Retinal pigment epithelial cell (primary cell): Measurements from ENCODE around the gene C18orf54.
"Not testable (repeated sequence)": the region's sequence is repeated elsewhere in the genome, so short reads cannot be mapped to it uniquely, and the experiment has no call there.

Experiments used
- DNase-seq: peaks from one replicate; pipeline ENCODE4 v3.0.0-alpha.2; 2010; ENCODE audit warnings: low read depth
- H3K4me3 ChIP-seq: 2 replicates; pipeline ENCODE4 v1.5.1; 2011; ENCODE audit warnings: mild to moderate bottlenecking, low read length, control low read depth, moderate library complexity
- TF ChIP-seq, protein P1 (sequence below): conservative IDR thresholded peaks from 2 replicates; pipeline ENCODE4 v1.5.1; 2011; ENCODE audit warnings: low read depth, low read length, control low read depth, inconsistent platforms

Gene C18orf54

DNA sequence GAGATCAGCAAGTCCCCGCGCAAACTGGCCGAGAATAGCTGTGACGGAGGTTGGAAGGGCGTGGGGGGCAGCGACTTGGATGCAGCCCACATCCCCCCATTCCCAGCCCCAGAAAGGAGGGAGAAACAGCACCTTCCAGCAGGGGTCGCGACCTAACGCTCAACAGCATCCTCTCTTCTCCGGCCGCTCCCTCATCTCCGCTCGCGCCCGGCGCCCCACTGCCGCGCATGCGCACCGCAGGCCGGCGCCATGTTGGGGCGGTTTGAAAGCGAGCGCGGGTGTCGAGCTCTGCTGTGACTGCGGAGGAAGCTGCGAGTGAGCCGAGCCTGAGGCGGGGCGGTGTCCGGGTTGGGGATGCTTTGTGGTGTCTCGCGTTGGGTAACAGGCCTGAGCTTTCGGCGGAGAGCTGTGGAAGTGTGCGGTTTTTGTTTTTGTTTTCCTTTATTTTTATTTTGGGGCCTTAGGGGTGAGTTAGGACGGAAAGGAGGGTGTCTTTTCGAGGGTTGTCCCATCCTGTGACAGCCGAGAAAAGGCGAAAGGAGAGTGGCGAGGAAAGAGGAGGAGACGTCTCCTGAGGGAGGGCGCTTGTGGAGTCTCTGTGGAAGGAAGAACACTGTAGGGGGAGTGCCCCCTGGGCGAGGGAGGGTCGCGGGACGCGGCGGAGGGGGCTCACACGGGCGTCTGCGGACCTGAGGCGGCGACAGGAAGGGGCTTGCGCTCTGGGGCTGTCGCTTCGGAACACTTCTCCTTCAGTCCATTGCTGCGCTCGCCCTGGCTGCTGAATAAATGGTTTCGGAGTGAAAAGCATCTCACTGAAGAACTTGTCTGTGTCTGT, at the start of gene C18orf54, which contains the start of gene STARD6:
Gene C18orf54 (plus strand): TSS at position 247 of the 835 bp plus-strand sequence. CDS start 2,667 bp downstream, outside the sequence.
Gene STARD6 (minus strand): TSS at position 199 of the 835 bp plus-strand sequence. CDS start 3,285 bp downstream, outside the sequence.
- peak; percentile 34 for DNase-seq
- peak within 1 kb of the TSS; percentile 88 for H3K4me3 ChIP-seq
- TF ChIP-seq, protein P1, sequence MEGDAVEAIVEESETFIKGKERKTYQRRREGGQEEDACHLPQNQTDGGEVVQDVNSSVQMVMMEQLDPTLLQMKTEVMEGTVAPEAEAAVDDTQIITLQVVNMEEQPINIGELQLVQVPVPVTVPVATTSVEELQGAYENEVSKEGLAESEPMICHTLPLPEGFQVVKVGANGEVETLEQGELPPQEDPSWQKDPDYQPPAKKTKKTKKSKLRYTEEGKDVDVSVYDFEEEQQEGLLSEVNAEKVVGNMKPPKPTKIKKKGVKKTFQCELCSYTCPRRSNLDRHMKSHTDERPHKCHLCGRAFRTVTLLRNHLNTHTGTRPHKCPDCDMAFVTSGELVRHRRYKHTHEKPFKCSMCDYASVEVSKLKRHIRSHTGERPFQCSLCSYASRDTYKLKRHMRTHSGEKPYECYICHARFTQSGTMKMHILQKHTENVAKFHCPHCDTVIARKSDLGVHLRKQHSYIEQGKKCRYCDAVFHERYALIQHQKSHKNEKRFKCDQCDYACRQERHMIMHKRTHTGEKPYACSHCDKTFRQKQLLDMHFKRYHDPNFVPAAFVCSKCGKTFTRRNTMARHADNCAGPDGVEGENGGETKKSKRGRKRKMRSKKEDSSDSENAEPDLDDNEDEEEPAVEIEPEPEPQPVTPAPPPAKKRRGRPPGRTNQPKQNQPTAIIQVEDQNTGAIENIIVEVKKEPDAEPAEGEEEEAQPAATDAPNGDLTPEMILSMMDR: peak; percentile 42

DNA sequence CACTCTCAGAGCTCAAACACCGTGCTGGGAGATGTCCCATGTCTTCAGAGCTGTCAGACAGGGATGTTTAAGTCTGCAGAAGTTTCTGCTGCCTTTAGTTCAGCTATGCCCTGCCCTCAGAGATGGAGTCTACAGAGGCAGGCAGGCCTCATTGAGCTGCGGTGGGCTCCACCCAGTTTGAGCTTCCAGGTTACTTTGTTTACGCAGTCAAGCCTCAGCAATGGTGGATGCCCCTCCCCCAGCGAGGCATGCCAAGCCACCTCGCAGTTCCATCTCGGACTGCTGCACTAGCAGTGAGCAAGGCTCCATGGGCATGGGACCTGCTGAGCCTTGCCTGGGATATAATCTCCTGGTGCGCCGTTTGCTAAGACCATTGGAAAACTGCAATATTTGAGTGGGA, 48.1 kb upstream of the C18orf54 start:
- not testable (repeated sequence) for DNase-seq, H3K4me3 ChIP-seq

DNA sequence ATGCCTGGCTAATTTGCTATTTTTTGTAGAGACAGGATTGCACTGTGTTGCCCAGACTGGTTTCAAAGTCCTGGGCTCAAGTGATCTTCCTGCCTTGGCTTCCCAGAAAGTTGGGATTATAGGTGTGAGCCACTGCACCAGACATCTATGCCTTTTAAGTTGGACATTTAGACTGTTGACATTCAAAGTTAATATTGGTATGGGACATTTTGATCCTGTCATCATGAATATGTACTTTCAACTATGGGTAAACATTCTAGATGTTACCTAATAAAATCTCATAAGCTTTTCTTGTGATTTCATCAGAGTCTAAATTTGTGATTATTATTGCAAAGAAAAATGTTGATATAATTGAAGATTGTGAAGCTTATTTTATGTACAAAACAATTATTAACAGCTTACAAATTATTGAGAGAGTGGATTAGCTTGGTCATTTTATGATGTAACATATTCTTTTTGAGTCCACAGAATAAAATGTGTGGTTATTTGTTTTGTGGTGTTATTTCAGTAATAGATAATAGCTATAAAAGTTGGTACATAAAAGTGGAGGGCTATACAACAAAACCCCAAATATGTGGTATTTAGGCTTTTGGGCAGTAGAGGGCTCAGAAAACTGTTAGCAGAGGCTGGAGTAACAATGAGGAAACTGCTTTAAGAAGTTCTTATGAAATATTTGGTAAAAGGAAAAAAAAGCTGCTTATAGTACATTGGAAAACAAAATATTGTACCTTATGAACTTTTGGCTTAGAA, 41.5 kb upstream of the C18orf54 start:
- TF ChIP-seq, protein P1: no peak
- DNase-seq: no peak
- no peak overlapping the region for H3K4me3 ChIP-seq

DNA sequence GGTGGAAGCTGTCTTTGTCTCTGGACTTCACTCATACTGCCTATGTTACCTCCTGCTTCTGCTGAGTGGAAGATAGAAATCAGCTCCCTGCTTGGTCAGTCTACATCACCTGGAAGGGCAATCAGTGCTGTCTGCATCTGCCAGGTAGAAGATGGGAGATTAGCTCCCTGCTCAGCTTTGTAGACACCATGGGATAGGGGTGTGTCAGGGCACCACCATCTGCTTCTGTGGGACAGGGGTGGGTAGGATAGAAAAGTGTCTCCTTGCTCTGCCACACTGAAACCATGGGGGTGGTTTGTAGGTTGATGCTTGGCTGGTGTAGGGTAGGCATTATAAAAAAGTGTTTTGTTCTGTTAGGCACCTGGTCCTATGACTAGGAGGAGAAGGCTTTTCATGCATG, 34.1 kb upstream of the C18orf54 start:
- TF ChIP-seq, protein P1: no peak
- DNase-seq: no peak
- H3K4me3 ChIP-seq: no peak overlapping the region

DNA sequence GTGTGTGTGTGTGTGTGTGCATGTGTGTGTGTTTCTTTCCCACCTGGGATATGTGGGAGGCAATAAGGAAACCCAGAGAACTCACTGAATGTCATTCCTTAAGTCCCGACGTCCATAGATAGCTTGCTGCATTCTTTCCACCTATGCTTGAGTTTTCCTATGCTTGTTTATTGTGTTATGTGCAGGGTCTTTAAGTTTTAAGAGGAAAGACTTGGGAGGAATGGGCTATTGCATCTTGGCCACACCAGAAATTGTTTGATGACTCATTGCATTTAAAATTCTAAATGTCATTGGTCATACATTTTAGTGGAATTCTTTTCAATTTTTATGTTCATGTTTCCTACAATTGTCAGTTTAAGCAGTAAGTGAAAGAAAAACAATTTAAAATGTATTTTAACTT, 33.7 kb upstream of the C18orf54 start:
- no peak overlapping the region for H3K4me3 ChIP-seq
- no peak for DNase-seq
- TF ChIP-seq, protein P1: no peak

DNA sequence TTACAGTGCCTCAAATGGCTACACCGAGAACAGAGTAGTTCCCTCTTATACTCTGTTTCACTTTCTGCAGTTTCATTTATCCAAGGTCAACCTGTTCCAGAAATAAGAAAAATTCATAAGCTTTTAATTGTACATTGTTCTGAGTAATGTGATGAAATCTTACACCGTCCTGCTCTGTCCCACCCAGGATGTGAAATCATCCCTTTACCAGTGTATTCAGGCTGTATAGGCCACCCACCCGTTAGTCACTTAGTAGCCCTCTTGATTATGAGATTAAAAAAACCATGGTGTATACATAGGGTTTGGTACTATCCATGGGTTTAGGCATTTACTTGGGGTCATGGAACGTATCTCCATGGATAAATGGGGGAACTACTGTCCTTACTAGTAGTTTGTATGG, 29.9 kb upstream of the C18orf54 start:
- TF ChIP-seq, protein P1: no peak
- no peak for DNase-seq
- no peak overlapping the region for H3K4me3 ChIP-seq

DNA sequence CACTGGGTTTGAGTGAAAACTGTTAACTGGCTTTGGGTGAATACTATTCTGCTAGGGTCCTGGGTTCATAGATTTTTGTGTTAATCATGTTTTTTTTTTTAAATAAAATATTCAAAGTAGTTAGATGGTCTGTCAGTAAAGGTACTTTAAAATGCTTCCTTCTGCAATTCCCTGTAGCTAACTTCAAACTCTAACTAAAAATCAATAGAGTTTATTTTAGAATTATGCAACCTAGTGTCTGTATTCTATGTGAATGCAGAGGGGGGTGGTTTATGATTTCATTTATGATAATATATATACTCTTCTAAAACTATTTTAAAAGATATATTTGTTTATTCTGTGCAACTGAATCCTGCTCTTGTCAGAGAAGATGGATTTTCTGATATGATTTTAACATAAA, 27.9 kb upstream of the C18orf54 start:
- DNase-seq: no peak
- TF ChIP-seq, protein P1: no peak
- no peak overlapping the region for H3K4me3 ChIP-seq
